A673 (cell line): ENCODE results near the gene MDFIC2. TPM values are rescaled to one million over a fixed set of nuclear protein-coding genes. Genes with fewer than 3 reads are reported as not detected.

Experiments used
- BruUV-seq: library from RNA; stranded (reverse); fragments of 400-500 nt; replicated peaks from 2 replicates; lab custom pipeline; 2021; lab: Mats Ljungman, UMichigan
- CTCF ChIA-PET: fragments of 300-600 bp; sonication (Branson Sonifier 250); formaldehyde crosslinking; loops from one replicate; lab custom pipeline; 2022; ENCODE audit warnings: antibody characterized with exemption; lab: Charles Lee
- POLR2A ChIA-PET: fragments of 300-600 bp; sonication (Branson Sonifier 250); formaldehyde crosslinking; loops from one replicate; lab custom pipeline; 2022; ENCODE audit warnings: antibody characterized with exemption; ENCODE audit not compliant: low non-redundant PET; lab: Charles Lee
- DNase-seq: peaks from one replicate; pipeline ENCODE4 v3.0.0-alpha.2; 2015; ENCODE audit warnings: low spot score
- H3K27ac ChIP-seq: fragments of 200-600 bp; sonication (generic); 2 replicates; pipeline ENCODE4 v1.5.1; 2016; ENCODE audit warnings: mixed run types, low read depth, mild to moderate bottlenecking, mixed read lengths, antibody characterized with exemption, low read length; ENCODE audit not compliant: poor library complexity, severe bottlenecking
- H3K27me3 ChIP-seq: fragments of 200-600 bp; sonication (generic); replicated peaks from 2 replicates; pipeline ENCODE4 v1.6.1; 2017; ENCODE audit warnings: mixed run types, low read depth, mild to moderate bottlenecking, mixed read lengths, antibody characterized with exemption, low read length; ENCODE audit not compliant: insufficient read depth, poor library complexity
- H3K36me3 ChIP-seq: fragments of 200-600 bp; sonication (generic); 2 replicates; pipeline ENCODE4 v1.6.1; 2016; ENCODE audit warnings: mixed run types, mild to moderate bottlenecking, mixed read lengths, antibody characterized with exemption, low read length; ENCODE audit not compliant: insufficient read depth, poor library complexity, severe bottlenecking
- H3K4me1 ChIP-seq: fragments of 200-600 bp; sonication (generic); 2 replicates; pipeline ENCODE4 v1.6.1; 2017; ENCODE audit warnings: mixed run types, mild to moderate bottlenecking, mixed read lengths, antibody characterized with exemption, low read length; ENCODE audit not compliant: insufficient read depth, poor library complexity, severe bottlenecking
- H3K4me3 ChIP-seq: fragments of 200-600 bp; sonication (generic); 2 replicates; pipeline ENCODE4 v1.5.1; 2016; ENCODE audit warnings: low read depth, mixed run types, mild to moderate bottlenecking, mixed read lengths, low read length; ENCODE audit not compliant: poor library complexity, severe bottlenecking
- H3K9me3 ChIP-seq: fragments of 200-600 bp; sonication (generic); 2 replicates; pipeline ENCODE4 v1.6.1; 2016; ENCODE audit warnings: mixed run types, low read depth, mild to moderate bottlenecking, mixed read lengths, antibody characterized with exemption, low read length; ENCODE audit not compliant: poor library complexity, severe bottlenecking
- CTCF ChIP-seq: fragments of 300-800, 200-600 bp; sonication (generic); conservative IDR thresholded peaks from 2 replicates; pipeline ENCODE4 v1.5.1; 2017; ENCODE audit warnings: low read depth, mild to moderate bottlenecking, antibody characterized with exemption, low read length, moderate library complexity, mixed read lengths
- EZH2 ChIP-seq: fragments of 200-600 bp; sonication (generic); IDR thresholded peaks from 2 replicates; pipeline ENCODE4 v1.6.1; 2017; ENCODE audit warnings: borderline replicate concordance, low read depth, mild to moderate bottlenecking, mixed read lengths, antibody characterized with exemption, low read length; ENCODE audit not compliant: poor library complexity, severe bottlenecking
- intact Hi-C: fragments of 100-400 bp; cut with micrococcal nuclease; formaldehyde crosslinking; loops from one replicate; pipeline ENCODE4 v1.10.0; 2022; ENCODE audit not compliant: unreplicated experiment
- total RNA-seq: library from RNA; stranded (reverse); gene quantifications from 2 replicates; pipeline ENCODE4 v1.2.3, GENCODE V29; 2021

Gene MDFIC2
- total RNA-seq, 1 experiment from 2014 or later, result not detected

GRCh38 chr3:70150599-70150998 is 161.8 kb downstream of the MDFIC2 start:
- BruUV-seq, result no TSS peak
- no peak overlapping the region for H3K4me3 ChIP-seq
- H3K36me3 ChIP-seq, result no peaks in the 10 kb centered on the region
- DNase-seq, result no peak
- no peak for TF ChIP-seq CTCF
- no peak for TF ChIP-seq EZH2
- CTCF ChIA-PET, result no interaction called here
- intact Hi-C loops, result no loop called here
- H3K4me1 ChIP-seq, result no peaks in the 10 kb centered on the region
- H3K27me3 ChIP-seq, result no peaks in the 10 kb centered on the region
- no peak overlapping the region for H3K27ac ChIP-seq
- POLR2A ChIA-PET, result no interaction called here
- no peaks in the 10 kb centered on the region for H3K9me3 ChIP-seq

GRCh38 chr3:70149714-70150400 is 162.6 kb downstream of the MDFIC2 start:
- Histone ChIP-seq H3K4me3 (no peak overlapping the region), H3K27ac (no peak overlapping the region), H3K36me3 (no peaks in the 10 kb centered on the region), H3K9me3 (no peaks in the 10 kb centered on the region), H3K4me1 (no peaks in the 10 kb centered on the region), H3K27me3 (no peaks in the 10 kb centered on the region)
- TF ChIP-seq CTCF (no peak), EZH2 (no peak)
- no TSS peak for BruUV-seq
- ChIA-PET CTCF (no interaction called here), POLR2A (no interaction called here)
- no peak for DNase-seq
- intact Hi-C loops, result no loop called here
